SJSA1 (cell line): ENCODE data around the gene C1orf116. TPM values are rescaled to one million over a fixed set of nuclear protein-coding genes. Genes with fewer than 3 reads are reported as not detected.

Experiments
- DNase-seq, 2 experiments: peaks; one replicate each; pipeline ENCODE4 v3.0.0-alpha.2; 2015 to 2020; ENCODE audit warnings: low spot score in 2 of 2, low read depth in 1 of 2
- H3K27ac ChIP-seq: fragments of 250-450 bp; sonication (Bioruptor Pico); 2 replicates; pipeline ENCODE4 v1.5.1; 2020; ENCODE audit warnings: mild to moderate bottlenecking, moderate library complexity
- H3K27me3 ChIP-seq: fragments of 250-450 bp; sonication (Bioruptor Pico); replicated peaks from 2 replicates; pipeline ENCODE4 v1.5.1; 2020; ENCODE audit warnings: mild to moderate bottlenecking, moderate library complexity
- H3K36me3 ChIP-seq: fragments of 250-450 bp; sonication (Bioruptor Pico); 2 replicates; pipeline ENCODE4 v1.5.1; 2020; ENCODE audit warnings: mild to moderate bottlenecking
- H3K4me1 ChIP-seq: fragments of 250-450 bp; sonication (Bioruptor Pico); replicated peaks from 2 replicates; pipeline ENCODE4 v1.6.1; 2021; ENCODE audit warnings: mild to moderate bottlenecking
- H3K4me3 ChIP-seq: fragments of 250-450 bp; sonication (Bioruptor Pico); 2 replicates; pipeline ENCODE4 v1.5.1; 2020; ENCODE audit warnings: mild to moderate bottlenecking
- H3K9me3 ChIP-seq: fragments of 250-450 bp; sonication (Bioruptor Pico); replicated peaks from 2 replicates; pipeline ENCODE4 v1.5.1; 2020; ENCODE audit warnings: mild to moderate bottlenecking
- total RNA-seq: library from RNA; depleted of rRNA; stranded (reverse); fragments of >200 nt; shearing (Covaris generic); gene quantifications from 2 replicates; pipeline ENCODE4 v1.2.3, GENCODE V29; 2014; rRNA removed

C1orf116 gene
- 0.03 TPM in 1 of 2 replicates, not detected in the other for total RNA-seq

- H3K4me1 ChIP-seq, result peaks cover 24% of the 10 kb centered on the region
- no peaks in the 10 kb centered on the region for H3K36me3 ChIP-seq
- no peak within 1 kb of the TSS for H3K27ac ChIP-seq
- no peaks in the 10 kb centered on the region for H3K9me3 ChIP-seq
- H3K27me3 ChIP-seq, result no peaks in the 10 kb centered on the region; the same call in 1 of the 2 replicates
- no peak for DNase-seq
- no peak within 1 kb of the TSS for H3K4me3 ChIP-seq
Measured at GRCh38 chr1:207032528-207033017, at the start of gene C1orf116. Gene C1orf116, minus strand, starts transcription at chr1:207032756. Its CDS starts 5,158 bp downstream, at chr1:207027598.

GRCh38 chr1:207081806-207082205, 49.2 kb upstream of the C1orf116 start:
- Histone ChIP-seq H3K9me3 (no peaks in the 10 kb centered on the region), H3K27me3 (no peaks in the 10 kb centered on the region), H3K4me3 (no peak overlapping the region), H3K4me1 (no peaks in the 10 kb centered on the region; the same call in 1 of the 2 replicates), H3K36me3 (no peaks in the 10 kb centered on the region), H3K27ac (no peak overlapping the region)
- no peak for DNase-seq

DNA sequence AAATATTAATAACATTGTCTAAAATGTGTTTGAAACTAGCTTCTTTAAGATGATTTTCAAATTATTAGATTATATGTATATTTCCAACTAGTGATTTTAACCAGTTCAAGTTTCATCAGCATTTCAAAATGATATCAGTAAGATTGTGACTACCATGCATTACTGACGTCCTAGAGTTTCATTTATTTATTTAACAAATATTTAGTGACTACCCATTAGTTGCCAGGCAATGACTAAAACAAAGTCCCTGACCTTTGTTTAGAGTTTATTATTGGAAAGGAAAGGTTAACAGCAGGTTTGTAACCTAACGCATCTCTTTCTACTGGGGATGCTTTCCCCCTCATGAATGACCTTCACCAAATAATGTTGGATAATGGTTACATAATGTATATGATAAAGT, 48.5 kb upstream of the C1orf116 start:
- Histone ChIP-seq H3K4me3 (no peak overlapping the region), H3K4me1 (no peaks in the 10 kb centered on the region; the same call in 1 of the 2 replicates), H3K36me3 (no peaks in the 10 kb centered on the region), H3K27me3 (no peaks in the 10 kb centered on the region), H3K27ac (no peak overlapping the region), H3K9me3 (no peaks in the 10 kb centered on the region)
- DNase-seq, result no peak

GRCh38 chr1:207079706-207080241, 47.2 kb upstream of the C1orf116 start:
- DNase-seq, result no peak
- no peaks in the 10 kb centered on the region for H3K36me3 ChIP-seq
- no peaks in the 10 kb centered on the region; the same call in 1 of the 2 replicates for H3K4me1 ChIP-seq
- H3K4me3 ChIP-seq, result no peak overlapping the region
- H3K27me3 ChIP-seq, result no peaks in the 10 kb centered on the region
- no peaks in the 10 kb centered on the region for H3K9me3 ChIP-seq
- H3K27ac ChIP-seq, result no peak overlapping the region

- H3K4me1 ChIP-seq, result no peaks in the 10 kb centered on the region
- no peaks in the 10 kb centered on the region for H3K9me3 ChIP-seq
- no peaks in the 10 kb centered on the region for H3K27me3 ChIP-seq
- no peak overlapping the region for H3K27ac ChIP-seq
- H3K4me3 ChIP-seq, result no peak overlapping the region
- no peak for DNase-seq
- no peaks in the 10 kb centered on the region for H3K36me3 ChIP-seq
Measured at GRCh38 chr1:207078578-207079132, 46.1 kb upstream of the C1orf116 start.

DNA sequence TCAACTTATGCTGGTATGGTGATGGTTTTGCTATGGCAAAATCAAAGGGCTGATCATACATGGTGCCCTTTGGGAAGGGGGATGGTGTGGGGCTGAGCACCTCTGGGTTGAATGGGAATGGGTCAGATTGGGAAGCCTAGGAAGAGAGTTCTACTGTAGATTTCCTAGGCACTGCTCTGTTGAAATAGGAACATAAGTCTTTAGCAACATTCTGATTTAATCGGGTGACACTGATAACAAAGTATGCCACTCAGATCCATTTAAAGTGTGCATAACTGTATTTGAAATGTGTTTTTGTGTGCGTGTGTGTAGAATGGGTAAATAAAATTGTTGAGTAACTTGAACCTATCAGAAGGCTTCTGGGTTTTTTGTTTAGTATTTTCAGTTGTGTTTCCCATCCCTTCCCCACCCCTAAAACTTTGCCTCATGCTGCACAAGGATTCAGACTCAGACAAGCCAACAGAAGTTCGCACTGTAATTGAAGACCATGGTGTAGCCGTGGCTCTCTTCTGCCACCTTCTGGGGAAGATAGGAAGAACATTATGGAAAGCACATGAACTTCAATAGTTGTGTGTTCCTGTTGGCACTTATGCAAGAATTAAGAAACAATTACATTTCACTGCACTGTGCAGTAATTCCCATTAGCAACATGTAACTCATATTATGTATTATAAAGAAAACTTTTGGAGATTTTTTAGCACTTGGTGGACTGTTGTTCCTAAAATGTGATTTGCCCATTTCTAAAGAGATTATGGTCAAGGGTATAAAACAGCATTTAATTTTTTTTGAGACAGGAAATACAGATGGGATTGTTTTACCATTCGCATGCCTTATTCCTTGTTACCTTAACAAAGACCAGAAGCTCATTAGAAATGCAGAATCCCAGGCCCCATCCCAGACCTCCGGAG, 45.2 kb upstream of the C1orf116 start:
- no peaks in the 10 kb centered on the region for H3K9me3 ChIP-seq
- peak; percentile 50 to 53 for DNase-seq
- H3K36me3 ChIP-seq, result no peaks in the 10 kb centered on the region
- no peaks in the 10 kb centered on the region for H3K27me3 ChIP-seq
- H3K27ac ChIP-seq, result no peak overlapping the region
- no peak overlapping the region for H3K4me3 ChIP-seq
- H3K4me1 ChIP-seq, result no peaks in the 10 kb centered on the region

DNA sequence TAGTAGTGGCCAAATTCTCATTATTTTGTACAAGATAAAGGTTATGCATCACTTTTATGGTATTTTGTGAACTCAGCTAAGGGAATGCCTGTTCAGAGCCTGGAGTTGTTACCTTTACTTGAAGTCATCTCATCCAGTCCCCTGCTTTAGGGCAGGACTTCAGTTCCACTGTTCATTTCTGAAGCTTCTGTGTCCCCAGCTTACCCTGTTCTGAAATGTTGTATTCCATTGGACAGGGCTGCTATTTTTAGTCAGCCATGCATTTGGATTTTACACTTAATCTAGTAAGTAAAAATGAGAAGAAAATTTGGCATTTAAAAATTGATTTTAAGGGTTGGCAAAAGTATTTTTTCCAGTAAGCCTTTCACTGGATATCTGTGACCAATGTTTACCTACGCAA, 44.5 kb upstream of the C1orf116 start:
- DNase-seq, result no peak
- no peaks in the 10 kb centered on the region for H3K36me3 ChIP-seq

DNA sequence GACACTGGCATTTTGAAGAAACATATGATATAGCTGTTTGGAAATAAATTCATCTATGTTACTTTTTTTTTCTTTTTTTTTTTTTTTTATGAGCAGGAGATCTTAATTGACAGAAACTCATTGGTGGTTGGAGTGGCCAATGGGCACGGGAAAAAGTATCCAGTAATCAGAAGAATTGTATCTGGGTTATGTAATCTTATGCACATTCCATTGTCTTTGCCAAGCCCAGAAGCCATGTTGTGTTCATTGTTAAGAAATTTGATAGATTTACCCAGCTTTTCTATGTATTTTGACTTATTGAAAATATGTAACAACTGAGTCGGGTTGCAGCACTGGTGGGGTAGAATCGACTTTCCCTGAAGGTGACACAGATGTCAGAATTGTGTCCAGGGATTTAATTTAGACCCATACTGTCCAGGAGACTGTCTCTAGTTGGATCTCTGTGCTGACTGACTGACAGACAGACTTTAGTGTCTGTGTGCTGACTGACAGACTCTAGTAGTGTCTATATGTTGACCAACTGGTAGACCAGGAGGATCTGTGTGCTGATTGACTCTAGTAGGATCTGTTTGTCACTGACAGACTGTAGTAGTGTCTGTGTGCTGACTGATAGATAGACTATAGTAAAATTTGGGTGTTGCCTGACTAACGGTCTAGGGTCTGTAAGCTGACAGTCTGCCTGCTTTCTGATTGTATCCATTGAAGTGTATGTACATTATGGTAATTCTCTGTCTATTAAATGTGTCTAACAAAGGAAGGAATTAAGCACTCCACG, 43.8 kb upstream of the C1orf116 start:
- no peak overlapping the region for H3K27ac ChIP-seq
- no peak for DNase-seq
- no peaks in the 10 kb centered on the region for H3K27me3 ChIP-seq
- H3K4me3 ChIP-seq, result no peak overlapping the region
- H3K4me1 ChIP-seq, result no peaks in the 10 kb centered on the region
- H3K9me3 ChIP-seq, result no peaks in the 10 kb centered on the region
- no peaks in the 10 kb centered on the region for H3K36me3 ChIP-seq

More for the DNA sequence above, 44.5 kb upstream of the C1orf116 start:
- Histone ChIP-seq H3K4me1 (no peaks in the 10 kb centered on the region), H3K27ac (no peak overlapping the region), H3K4me3 (no peak overlapping the region), H3K9me3 (no peaks in the 10 kb centered on the region), H3K27me3 (no peaks in the 10 kb centered on the region)

- Histone ChIP-seq H3K27ac (no peak overlapping the region), H3K4me3 (no peak overlapping the region), H3K36me3 (no peaks in the 10 kb centered on the region; the same call in 1 of the 2 replicates), H3K4me1 (no peaks in the 10 kb centered on the region), H3K27me3 (no peaks in the 10 kb centered on the region), H3K9me3 (no peaks in the 10 kb centered on the region)
- DNase-seq, result no peak
Measured at GRCh38 chr1:207073906-207074820, 41.6 kb upstream of the C1orf116 start.

- H3K27me3 ChIP-seq, result no peaks in the 10 kb centered on the region
- DNase-seq, result no peak
- no peak overlapping the region for H3K27ac ChIP-seq
- H3K36me3 ChIP-seq, result no peaks in the 10 kb centered on the region; the same call in 1 of the 2 replicates
- H3K4me1 ChIP-seq, result no peaks in the 10 kb centered on the region
- H3K4me3 ChIP-seq, result no peak overlapping the region
- H3K9me3 ChIP-seq, result no peaks in the 10 kb centered on the region
Measured at GRCh38 chr1:207072233-207072632, 39.7 kb upstream of the C1orf116 start.

DNA sequence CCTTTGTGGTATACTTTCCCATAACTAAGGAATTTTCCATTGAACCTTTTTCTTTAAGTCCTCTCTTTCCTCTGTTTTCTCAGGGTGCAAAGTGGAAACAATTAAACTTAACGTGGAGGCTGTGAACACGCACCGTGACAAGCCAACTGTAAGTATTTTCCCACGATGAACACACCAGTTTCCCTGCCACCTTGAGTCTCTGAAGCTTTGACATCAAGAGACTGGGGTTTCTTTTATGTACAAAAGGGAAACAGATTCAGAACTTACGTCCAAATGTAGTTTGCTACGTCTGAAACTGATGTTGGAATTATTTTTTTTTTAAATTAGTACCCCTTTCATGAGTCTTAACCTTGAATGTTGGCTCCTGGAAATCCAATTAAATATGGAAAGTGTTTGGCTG, 38.9 kb upstream of the C1orf116 start:
- Histone ChIP-seq H3K27ac (no peak overlapping the region), H3K9me3 (no peaks in the 10 kb centered on the region), H3K4me3 (no peak overlapping the region), H3K27me3 (no peaks in the 10 kb centered on the region), H3K4me1 (no peaks in the 10 kb centered on the region), H3K36me3 (no peaks in the 10 kb centered on the region; the same call in 1 of the 2 replicates)
- DNase-seq, result no peak

DNA sequence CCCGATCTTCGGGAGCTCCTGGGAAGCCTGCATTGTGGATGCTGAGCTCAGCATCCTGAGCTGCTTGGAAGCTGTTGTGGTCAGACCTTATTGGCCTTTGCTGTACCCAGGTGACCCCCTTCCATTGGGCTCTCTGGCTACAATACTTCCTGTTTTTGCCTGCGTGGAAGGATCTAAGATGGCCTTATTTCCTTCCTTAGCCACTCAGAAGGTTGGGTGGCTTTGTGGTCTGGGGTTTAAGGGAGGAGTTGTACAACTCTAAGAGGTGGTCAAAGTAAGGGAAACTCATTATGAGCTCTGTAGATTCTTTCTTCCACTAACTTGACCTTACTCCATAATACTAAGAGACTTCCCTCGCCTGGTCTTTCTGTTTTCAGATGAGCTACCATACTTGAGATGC, 38.3 kb upstream of the C1orf116 start:
- no peak overlapping the region for H3K27ac ChIP-seq
- H3K9me3 ChIP-seq, result no peaks in the 10 kb centered on the region
- DNase-seq, result no peak
- no peaks in the 10 kb centered on the region for H3K27me3 ChIP-seq
- H3K36me3 ChIP-seq, result no peaks in the 10 kb centered on the region; the same call in 1 of the 2 replicates
- H3K4me1 ChIP-seq, result no peaks in the 10 kb centered on the region
- no peak overlapping the region for H3K4me3 ChIP-seq
